Measurements from ENCODE around the gene TIGD4. TPM values are rescaled to one million over a fixed set of nuclear protein-coding genes. Genes with fewer than 3 reads are reported as not detected.

Gene TIGD4
- total and polyA plus RNA-seq, 4 donors: 0.33 to 2.1 (median 0.82) TPM

GRCh38 chr4:152819026-152819645 is 39.6 kb upstream of the TIGD4 start:
- DNase-seq: no peak

GRCh38 chr4:152817331-152817730 is 37.8 kb upstream of the TIGD4 start:
- Histone ChIP-seq H3K27me3 (ENCODE audit: control insufficient read depth in 3 of 3, insufficient read depth in 3 of 3, low read length in 2 of 3) (no peaks in the 10 kb centered on the region), H3K9ac (ENCODE audit: insufficient read depth in 1 of 2, low read length in 2 of 2) (no peak overlapping the region), H3K27ac (ENCODE audit: low read depth in 1 of 2, low read length in 1 of 2) (no peak overlapping the region), H3K4me1 (ENCODE audit: control insufficient read depth in 5 of 5, insufficient read depth in 5 of 5, low read length in 5 of 5) (peaks cover 0 to 4% (median 0%) of the 10 kb centered on the region in 5 donors), H3K9me3 (ENCODE audit: control insufficient read depth in 4 of 4, insufficient read depth in 3 of 4, low read length in 3 of 4) (peaks cover 0 to 16% (median 1%) of the 10 kb centered on the region in 4 donors), H3K4me3 (no peak overlapping the region), H3K36me3 (ENCODE audit: control insufficient read depth in 4 of 4, insufficient read depth in 4 of 4, low read length in 4 of 4) (peaks cover 0 to 13% (median 2%) of the 10 kb centered on the region in 4 donors)
- DNase-seq: peak in 1 of 3 donors; percentile 7
- TF ChIP-seq, protein P1, sequence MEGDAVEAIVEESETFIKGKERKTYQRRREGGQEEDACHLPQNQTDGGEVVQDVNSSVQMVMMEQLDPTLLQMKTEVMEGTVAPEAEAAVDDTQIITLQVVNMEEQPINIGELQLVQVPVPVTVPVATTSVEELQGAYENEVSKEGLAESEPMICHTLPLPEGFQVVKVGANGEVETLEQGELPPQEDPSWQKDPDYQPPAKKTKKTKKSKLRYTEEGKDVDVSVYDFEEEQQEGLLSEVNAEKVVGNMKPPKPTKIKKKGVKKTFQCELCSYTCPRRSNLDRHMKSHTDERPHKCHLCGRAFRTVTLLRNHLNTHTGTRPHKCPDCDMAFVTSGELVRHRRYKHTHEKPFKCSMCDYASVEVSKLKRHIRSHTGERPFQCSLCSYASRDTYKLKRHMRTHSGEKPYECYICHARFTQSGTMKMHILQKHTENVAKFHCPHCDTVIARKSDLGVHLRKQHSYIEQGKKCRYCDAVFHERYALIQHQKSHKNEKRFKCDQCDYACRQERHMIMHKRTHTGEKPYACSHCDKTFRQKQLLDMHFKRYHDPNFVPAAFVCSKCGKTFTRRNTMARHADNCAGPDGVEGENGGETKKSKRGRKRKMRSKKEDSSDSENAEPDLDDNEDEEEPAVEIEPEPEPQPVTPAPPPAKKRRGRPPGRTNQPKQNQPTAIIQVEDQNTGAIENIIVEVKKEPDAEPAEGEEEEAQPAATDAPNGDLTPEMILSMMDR (IDR thresholded peaks at IDR 0.05; ENCODE audit: control extremely low read depth, extremely low read depth): no peak
- ATAC-seq (ENCODE audit: insufficient read depth, low FRiP score): no peak

More at GRCh38 chr4:152819026-152819645, 39.6 kb upstream of the TIGD4 start:
- Histone ChIP-seq H3K27me3 (ENCODE audit: control insufficient read depth in 3 of 3, insufficient read depth in 3 of 3, low read length in 2 of 3) (no peaks in the 10 kb centered on the region), H3K9me3 (ENCODE audit: control insufficient read depth in 4 of 4, insufficient read depth in 3 of 4, low read length in 3 of 4) (peaks cover 0 to 12% (median 1%) of the 10 kb centered on the region in 4 donors), H3K4me1 (ENCODE audit: control insufficient read depth in 5 of 5, insufficient read depth in 5 of 5, low read length in 5 of 5) (peaks cover 0 to 4% (median 0%) of the 10 kb centered on the region in 5 donors), H3K36me3 (ENCODE audit: control insufficient read depth in 4 of 4, insufficient read depth in 4 of 4, low read length in 4 of 4) (peaks cover 0 to 13% (median 2%) of the 10 kb centered on the region in 4 donors), H3K4me3 (no peak overlapping the region), H3K27ac (ENCODE audit: low read depth in 1 of 2, low read length in 1 of 2) (no peak overlapping the region), H3K9ac (ENCODE audit: insufficient read depth in 1 of 2, low read length in 2 of 2) (no peak overlapping the region)
- ATAC-seq (ENCODE audit: insufficient read depth, low FRiP score): no peak
- WGBS, 2 donors: 93 to 94% methylated on average over 7 of the region's 7 CpGs
- TF ChIP-seq, protein P1 (IDR thresholded peaks at IDR 0.05; ENCODE audit: control extremely low read depth, extremely low read depth): no peak

- H3K9ac ChIP-seq (ENCODE audit: insufficient read depth in 1 of 2, low read length in 2 of 2): no peak overlapping the region
- H3K4me3 ChIP-seq: no peak overlapping the region
- peaks cover 0 to 12% (median 1%) of the 10 kb centered on the region in 4 donors for H3K9me3 ChIP-seq (ENCODE audit: control insufficient read depth in 4 of 4, insufficient read depth in 3 of 4, low read length in 3 of 4)
- H3K27ac ChIP-seq (ENCODE audit: low read depth in 1 of 2, low read length in 1 of 2): no peak overlapping the region
- peaks cover 0 to 13% (median 2%) of the 10 kb centered on the region in 4 donors for H3K36me3 ChIP-seq (ENCODE audit: control insufficient read depth in 4 of 4, insufficient read depth in 4 of 4, low read length in 4 of 4)
- TF ChIP-seq, protein P1 (IDR thresholded peaks at IDR 0.05; ENCODE audit: control extremely low read depth, extremely low read depth): no peak
- DNase-seq (no peak), ATAC-seq (ENCODE audit: insufficient read depth, low FRiP score) (no peak)
- peaks cover 0 to 4% (median 0%) of the 10 kb centered on the region in 5 donors for H3K4me1 ChIP-seq (ENCODE audit: control insufficient read depth in 5 of 5, insufficient read depth in 5 of 5, low read length in 5 of 5)
- no peaks in the 10 kb centered on the region for H3K27me3 ChIP-seq (ENCODE audit: control insufficient read depth in 3 of 3, insufficient read depth in 3 of 3, low read length in 2 of 3)
Measured at GRCh38 chr4:152815078-152815477, 35.5 kb upstream of the TIGD4 start.
